ENCODE data around the gene AEN.

Gene AEN

DNA sequence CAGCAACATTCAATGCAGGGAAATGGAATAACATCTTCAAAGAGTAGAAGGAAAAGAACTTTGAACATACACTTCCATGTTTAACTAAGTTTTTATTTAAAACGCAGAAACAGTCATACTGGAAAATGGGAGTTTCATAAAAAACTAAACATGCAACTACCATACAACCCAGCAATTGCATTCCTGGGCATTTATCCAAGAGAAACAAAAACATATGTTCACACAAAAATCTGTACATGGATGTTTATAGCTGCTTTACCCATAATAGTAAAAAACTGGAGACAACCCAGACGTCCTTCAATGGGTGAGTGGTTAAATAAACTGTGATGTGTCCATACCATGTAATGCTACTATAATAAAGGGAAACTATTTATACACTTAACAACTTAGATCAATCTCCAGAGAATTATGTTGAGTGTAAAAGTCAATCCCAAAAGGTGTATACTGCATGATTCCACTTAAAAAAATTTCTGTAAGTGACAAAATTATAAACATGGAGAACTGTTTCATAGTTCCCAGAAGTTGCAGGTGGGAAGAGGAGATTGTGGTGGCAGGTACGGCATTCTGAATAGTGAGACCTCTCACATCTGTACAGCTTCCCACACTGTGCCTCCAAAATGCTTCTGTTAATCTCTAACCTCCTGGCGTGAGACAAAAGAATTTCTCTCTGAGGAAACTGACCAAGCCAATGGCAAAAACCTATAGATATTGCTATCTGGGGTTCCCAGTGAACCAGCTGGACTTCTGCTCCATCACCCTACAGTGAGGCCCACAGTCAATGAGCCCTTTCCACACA is 40.8 kb downstream of the AEN start:
- Histone ChIP-seq H3K4me3 (no peak overlapping the region), H3K9me3 (no peaks in the 10 kb centered on the region), H3K4me1 (no peaks in the 10 kb centered on the region), H3K36me3 (replicated peaks) (no peaks in the 10 kb centered on the region), H3K27me3 (ENCODE audit: low read depth) (peaks cover 32% of the 10 kb centered on the region)
- in situ Hi-C loops (cut with MboI; ENCODE audit: low sequenced_read_pairs) = no loop called here
- no peak for DNase-seq (ENCODE audit: low spot score in 2 of 2)

DNA sequence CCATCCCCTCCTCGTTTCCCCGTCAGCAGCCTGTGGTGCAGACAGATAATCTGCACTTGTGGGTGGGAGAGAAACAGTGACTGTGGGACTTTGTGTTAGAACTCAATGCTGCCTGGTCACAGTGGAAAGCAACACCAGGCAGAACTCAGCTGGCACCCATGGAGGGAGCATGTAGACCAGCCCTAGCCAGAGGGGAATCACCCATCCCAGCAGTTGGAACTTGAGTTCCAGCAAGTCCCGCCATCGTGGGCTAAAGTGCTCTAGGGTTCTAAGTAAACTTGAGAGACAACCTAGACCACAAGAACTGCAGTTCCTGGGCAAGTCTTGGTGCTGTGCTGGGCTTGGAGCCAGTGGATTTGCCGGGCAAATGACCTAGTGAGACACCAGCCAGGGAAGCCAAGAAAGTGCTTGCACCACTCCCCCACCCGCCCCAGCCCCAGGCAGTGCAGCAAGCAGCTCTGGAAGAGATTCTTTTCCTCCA is 42.0 kb downstream of the AEN start:
- in situ Hi-C loops (cut with MboI; ENCODE audit: low sequenced_read_pairs) = no loop called here
- H3K4me1 ChIP-seq = no peaks in the 10 kb centered on the region
- H3K9me3 ChIP-seq = no peaks in the 10 kb centered on the region
- H3K4me3 ChIP-seq = no peak overlapping the region
- peaks cover 26% of the 10 kb centered on the region for H3K27me3 ChIP-seq (ENCODE audit: low read depth)
- DNase-seq (ENCODE audit: low spot score in 2 of 2) = no peak
- H3K36me3 ChIP-seq (replicated peaks) = no peaks in the 10 kb centered on the region

DNA sequence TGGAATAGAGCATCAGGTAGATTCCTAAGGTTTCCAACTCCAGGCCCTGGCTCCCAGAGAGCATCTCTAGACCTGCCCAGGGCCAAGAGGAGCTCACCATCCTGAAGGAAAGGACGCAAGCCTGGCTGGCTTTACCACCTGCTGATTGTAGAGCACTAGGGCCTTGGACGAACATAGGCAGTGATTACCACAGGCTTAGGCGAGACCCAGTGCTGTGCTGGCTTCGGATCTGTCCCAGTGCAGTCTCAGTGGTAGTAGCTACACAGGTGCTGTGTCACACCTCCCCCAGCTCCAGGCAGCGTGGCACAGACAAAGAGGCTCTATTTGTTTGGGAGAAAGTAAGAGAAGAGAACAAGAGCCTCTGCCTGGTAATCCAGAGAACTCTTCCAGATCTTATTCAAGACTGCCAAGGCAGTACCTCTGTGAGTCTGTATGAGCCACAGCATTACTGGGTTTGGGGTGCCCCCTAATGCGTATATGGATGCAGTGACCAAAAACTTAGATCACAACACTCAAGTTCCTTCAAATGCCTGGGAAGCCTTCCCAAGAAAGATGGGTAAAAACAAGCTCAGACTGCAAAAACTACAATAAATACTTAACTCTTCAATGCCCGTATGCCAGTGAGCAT is 43.1 kb downstream of the AEN start:
- no peaks in the 10 kb centered on the region for H3K9me3 ChIP-seq
- H3K27me3 ChIP-seq (ENCODE audit: low read depth) = peaks cover 15% of the 10 kb centered on the region
- DNase-seq (ENCODE audit: low spot score in 2 of 2) = no peak
- in situ Hi-C loops (cut with MboI; ENCODE audit: low sequenced_read_pairs) = no loop called here
- H3K4me1 ChIP-seq = no peaks in the 10 kb centered on the region
- no peak overlapping the region for H3K4me3 ChIP-seq
- no peaks in the 10 kb centered on the region for H3K36me3 ChIP-seq (replicated peaks)

DNA sequence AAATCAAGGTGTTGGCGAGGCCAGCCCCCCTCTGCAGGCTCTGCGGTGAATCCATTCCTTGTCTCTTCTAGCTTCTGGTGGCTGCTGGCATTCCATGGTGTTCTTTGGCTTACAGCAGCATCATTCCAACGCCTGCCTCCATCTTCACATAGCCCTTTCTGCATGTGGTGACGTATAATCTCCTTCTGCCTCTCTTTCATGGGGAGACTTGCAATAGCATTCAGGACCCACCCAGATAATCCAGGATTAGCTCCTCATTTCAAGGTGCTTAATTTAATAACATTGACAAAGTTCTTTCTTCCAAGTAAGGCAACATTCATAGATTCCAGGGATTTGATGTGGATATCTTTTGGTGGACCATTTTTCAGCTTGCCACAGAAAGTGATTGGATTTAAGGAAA is 53.5 kb downstream of the AEN start:
- in situ Hi-C loops (cut with MboI; ENCODE audit: low sequenced_read_pairs) = no loop called here
- Histone ChIP-seq H3K4me3 (no peak overlapping the region), H3K9me3 (no peaks in the 10 kb centered on the region), H3K27me3 (ENCODE audit: low read depth) (peaks cover 15% of the 10 kb centered on the region; the same call in 1 of the 2 replicates), H3K4me1 (no peaks in the 10 kb centered on the region), H3K36me3 (replicated peaks) (no peaks in the 10 kb centered on the region)
- DNase-seq (ENCODE audit: low spot score in 2 of 2) = peak in 1 of 2 experiments; percentile 49

DNA sequence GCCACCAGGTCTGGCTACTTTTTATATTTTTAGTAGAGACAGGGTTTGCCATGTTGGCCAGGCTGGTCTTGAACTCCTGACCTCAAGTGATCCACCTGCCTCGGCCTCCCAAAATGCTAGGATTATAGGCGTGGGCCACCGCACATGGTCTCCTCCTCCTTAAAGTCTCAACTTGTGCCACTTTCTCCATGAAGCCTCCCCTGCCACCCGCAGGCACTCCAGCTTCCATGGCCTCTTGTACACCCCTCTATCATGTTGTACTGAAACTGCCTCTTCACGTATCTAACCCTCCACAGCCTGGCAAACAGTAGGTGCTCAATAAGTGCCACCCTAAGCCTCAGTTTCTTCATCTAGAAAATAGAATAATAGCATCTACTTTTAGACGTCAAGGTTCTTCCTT is 57.6 kb downstream of the AEN start:
- in situ Hi-C loops (cut with MboI; ENCODE audit: low sequenced_read_pairs) = no loop called here
- DNase-seq (ENCODE audit: low spot score in 2 of 2) = no peak
- 0 out of 2 replicates have a peak, but pooled peaks cover 2% of the 10 kb centered on the region for H3K9me3 ChIP-seq

DNA sequence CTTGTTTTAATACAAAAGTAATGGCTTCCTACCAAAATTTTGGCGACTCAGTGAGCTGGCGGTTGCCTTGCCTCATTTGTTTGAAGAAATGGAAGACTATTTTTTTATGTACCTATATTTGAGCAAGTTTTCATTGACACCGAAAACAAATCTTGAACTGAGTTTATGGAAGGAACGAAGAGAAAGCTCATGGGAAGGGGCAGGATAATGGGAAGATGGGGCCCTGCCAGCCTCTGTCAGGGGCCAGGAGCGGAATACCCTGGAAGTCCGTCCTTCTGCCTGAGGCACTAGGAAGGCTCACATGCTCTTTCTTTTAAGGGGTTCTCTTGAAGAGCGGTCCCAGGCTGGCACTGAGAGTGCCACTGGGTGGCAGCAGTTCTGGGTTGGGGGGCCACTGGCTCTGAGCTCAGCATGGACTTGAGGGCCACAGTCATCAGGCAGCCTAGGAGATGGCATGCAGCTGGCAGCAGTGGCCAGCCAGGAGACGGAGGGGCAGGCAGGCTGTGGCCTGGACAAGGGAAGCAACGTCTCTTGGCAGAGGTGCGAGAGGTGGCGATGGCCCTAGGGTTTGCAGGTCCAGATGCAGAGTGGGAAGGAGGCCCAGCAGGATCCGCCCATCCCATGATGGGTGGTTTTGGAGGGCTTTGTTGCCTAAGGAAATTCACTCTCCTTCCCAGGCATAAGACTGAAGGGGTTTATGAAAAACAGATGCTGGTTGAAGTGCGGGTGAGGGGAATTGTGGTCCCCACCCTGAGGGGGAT is 59.3 kb downstream of the AEN start:
- in situ Hi-C loops (cut with MboI; ENCODE audit: low sequenced_read_pairs) = no loop called here

More for the DNA sequence above, 57.6 kb downstream of the AEN start:
- Histone ChIP-seq H3K4me3 (no peak overlapping the region), H3K4me1 (no peaks in the 10 kb centered on the region), H3K27me3 (ENCODE audit: low read depth) (0 out of 2 replicates have a peak, but pooled peaks cover 5% of the 10 kb centered on the region), H3K36me3 (replicated peaks) (no peaks in the 10 kb centered on the region)

DNA sequence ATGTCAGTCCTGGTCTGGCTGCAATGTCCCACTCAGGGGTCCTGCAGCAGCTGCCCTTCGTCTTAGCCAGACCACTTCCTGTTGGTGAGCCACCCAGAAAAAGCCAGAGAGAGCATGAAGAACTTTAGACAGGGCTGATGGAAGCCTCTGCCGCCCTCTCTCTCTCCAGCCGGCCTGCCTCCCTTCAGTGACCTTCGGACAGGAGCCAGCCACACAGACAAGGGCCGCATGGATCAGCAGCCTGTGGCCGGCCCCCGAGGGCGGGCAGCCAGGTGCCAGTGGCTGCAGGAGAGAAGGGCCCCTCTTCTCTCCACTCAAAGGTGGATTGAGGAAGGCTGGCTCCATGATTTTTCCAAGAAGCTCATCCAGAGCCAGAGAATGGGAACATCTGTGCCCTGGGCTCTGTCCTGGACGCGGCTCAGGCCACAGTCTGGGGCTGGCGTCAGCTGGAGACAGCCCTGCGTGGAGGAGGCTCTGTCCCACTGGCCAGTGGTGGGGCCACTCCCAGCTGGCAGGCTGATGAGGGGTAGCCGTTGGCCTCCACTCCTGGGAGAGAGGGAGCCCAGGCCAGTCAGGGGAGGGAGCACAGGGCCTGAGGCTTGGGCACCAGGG is 60.6 kb downstream of the AEN start:
- H3K9me3 ChIP-seq = 0 out of 2 replicates have a peak, but pooled peaks cover 2% of the 10 kb centered on the region
- H3K36me3 ChIP-seq (replicated peaks) = no peaks in the 10 kb centered on the region
- H3K4me3 ChIP-seq = no peak overlapping the region
- H3K4me1 ChIP-seq = no peaks in the 10 kb centered on the region
- in situ Hi-C loops (cut with MboI; ENCODE audit: low sequenced_read_pairs) = no loop called here
- no peak for DNase-seq (ENCODE audit: low spot score in 2 of 2)
- H3K27me3 ChIP-seq (ENCODE audit: low read depth) = 0 out of 2 replicates have a peak, but pooled peaks cover 1% of the 10 kb centered on the region

More for the DNA sequence above, 59.3 kb downstream of the AEN start:
- H3K27me3 ChIP-seq (ENCODE audit: low read depth) = 0 out of 2 replicates have a peak, but pooled peaks cover 5% of the 10 kb centered on the region
- H3K36me3 ChIP-seq (replicated peaks) = no peaks in the 10 kb centered on the region
- H3K4me1 ChIP-seq = no peaks in the 10 kb centered on the region
- 0 out of 2 replicates have a peak, but pooled peaks cover 2% of the 10 kb centered on the region for H3K9me3 ChIP-seq
- no peak overlapping the region for H3K4me3 ChIP-seq
- no peak for DNase-seq (ENCODE audit: low spot score in 2 of 2)

All from HAP-1 (cell line).